Measurements from ENCODE around the gene FGFR2. TPM values are rescaled to one million over a fixed set of nuclear protein-coding genes. Genes with fewer than 3 reads are reported as not detected.

The FGFR2 gene
- total RNA-seq (2021; ENCODE audit: unreplicated experiment) (5.7 TPM), Bru-seq, nascent RNA (percentile 48 among the genes with signal in this experiment), BruChase-seq, experiment 1, labeled RNA remaining after a 2-hour chase (percentile 42 among the genes with signal in this experiment), BruChase-seq, experiment 2, labeled RNA remaining after a 6-hour chase (percentile 45 among the genes with signal in this experiment)
- 2.8 TPM for polyA plus RNA-seq (2012; ENCODE audit: insufficient read length)
- long read RNA-seq, full-length matches to known transcripts = 9 of 19 reads
- long read RNA-seq, partial matches to known transcripts = 3 of 19 reads
- long read RNA-seq, other reads (novel, unspliced or antisense) = 7 of 19 reads

- CTCF ChIA-PET = no interaction called here
- in situ Hi-C loops (cut with HindIII; ENCODE audit: low pct_unique_long_range_greater_than_20kb, low sequenced_read_pairs) = no loop called here
- DNase-seq (ENCODE audit: low read depth, low spot score) = no peak
- POLR2A ChIA-PET = interaction anchor here (0.7 kb wide), 1 partner anchor 320 kb away, joined by 3 read pairs; no protein-coding TSS in a partner anchor
- Histone ChIP-seq H3K4me3 (ENCODE audit: low read depth in 2 of 2, low read length in 2 of 2) (peak within 1 kb of the TSS; percentile 55 to 61), H3K9me3 (ENCODE audit: control insufficient read depth, insufficient read depth, low read depth, low read length) (no peaks in the 10 kb centered on the region), H3K4me1 (ENCODE audit: control insufficient read depth, insufficient read depth, low read length) (peaks cover 6% of the 10 kb centered on the region), H3K27ac (ENCODE audit: low read length) (peak within 1 kb of the TSS; percentile 76), H3K27me3 (ENCODE audit: control insufficient read depth, insufficient read depth, low read length) (peaks cover 18% of the 10 kb centered on the region), H3K36me3 (ENCODE audit: control insufficient read depth, insufficient read depth, low read length) (peaks cover 6% of the 10 kb centered on the region)
- no TSS peak for BruUV-seq (replicated peaks)
- intact Hi-C loops (cut with micrococcal nuclease; ENCODE audit: unreplicated experiment) = loop anchor here (10.0 kb wide), 1 partner anchor 296 kb away; no protein-coding TSS in a partner anchor
- TF ChIP-seq TCF7L2 (IDR thresholded peaks at IDR 0.05; ENCODE audit: low read depth, low read length) = peak; percentile 45; the same call in 1 of the 2 replicates
- no peak for TF ChIP-seq REST (IDR thresholded peaks at IDR 0.05; ENCODE audit: insufficient read depth in 1 of 2, low read depth in 2 of 2, low read length in 1 of 2)
- TF ChIP-seq CTCF (IDR thresholded peaks at IDR 0.05) = no peak
- TF ChIP-seq SIN3A (IDR thresholded peaks at IDR 0.05; ENCODE audit: borderline replicate concordance, insufficient read depth, low read depth, low read length) = 0 out of 2 replicates have a peak, but pooled peaks have one; percentile 30
- no peak for TF ChIP-seq POLR2AphosphoS5 (IDR thresholded peaks at IDR 0.05; ENCODE audit: low read depth, low read length)
- peak; percentile 94 for ATAC-seq
These were observed at the start of gene FGFR2 for GRCh38 chr10:121598263-121599249. FGFR2 (minus strand) TSS chr10:121598444; CDS start chr10:121593817, 4,627 bp downstream.

GRCh38 chr10:121647401-121647800 lies 49.2 kb upstream of the FGFR2 start:
- Histone ChIP-seq H3K4me3 (ENCODE audit: low read depth in 2 of 2, low read length in 2 of 2) (no peak overlapping the region), H3K36me3 (ENCODE audit: control insufficient read depth, insufficient read depth, low read length) (no peaks in the 10 kb centered on the region), H3K4me1 (ENCODE audit: control insufficient read depth, insufficient read depth, low read length) (no peaks in the 10 kb centered on the region), H3K27ac (ENCODE audit: low read length) (no peak overlapping the region), H3K9me3 (ENCODE audit: control insufficient read depth, insufficient read depth, low read depth, low read length) (no peaks in the 10 kb centered on the region), H3K27me3 (ENCODE audit: control insufficient read depth, insufficient read depth, low read length) (no peaks in the 10 kb centered on the region)
- BruUV-seq (replicated peaks) = no TSS peak
- no peak for DNase-seq (ENCODE audit: low read depth, low spot score)
- TF ChIP-seq POLR2AphosphoS5 (IDR thresholded peaks at IDR 0.05; ENCODE audit: low read depth, low read length) = no peak
- TF ChIP-seq TCF7L2 (IDR thresholded peaks at IDR 0.05; ENCODE audit: low read depth, low read length) = no peak
- no peak for TF ChIP-seq SIN3A (IDR thresholded peaks at IDR 0.05; ENCODE audit: borderline replicate concordance, insufficient read depth, low read depth, low read length)
- TF ChIP-seq REST (IDR thresholded peaks at IDR 0.05; ENCODE audit: insufficient read depth in 1 of 2, low read depth in 2 of 2, low read length in 1 of 2) = no peak
- TF ChIP-seq CTCF (IDR thresholded peaks at IDR 0.05) = no peak
- in situ Hi-C loops (cut with HindIII; ENCODE audit: low pct_unique_long_range_greater_than_20kb, low sequenced_read_pairs) (no loop called here), intact Hi-C loops (cut with micrococcal nuclease; ENCODE audit: unreplicated experiment) (no loop called here)
- ChIA-PET POLR2A (no interaction called here), CTCF (no interaction called here)
- ATAC-seq = no peak

Data from Panc1 (cell line).